ENCODE results near the gene DSTYK.

Gene DSTYK

DNA sequence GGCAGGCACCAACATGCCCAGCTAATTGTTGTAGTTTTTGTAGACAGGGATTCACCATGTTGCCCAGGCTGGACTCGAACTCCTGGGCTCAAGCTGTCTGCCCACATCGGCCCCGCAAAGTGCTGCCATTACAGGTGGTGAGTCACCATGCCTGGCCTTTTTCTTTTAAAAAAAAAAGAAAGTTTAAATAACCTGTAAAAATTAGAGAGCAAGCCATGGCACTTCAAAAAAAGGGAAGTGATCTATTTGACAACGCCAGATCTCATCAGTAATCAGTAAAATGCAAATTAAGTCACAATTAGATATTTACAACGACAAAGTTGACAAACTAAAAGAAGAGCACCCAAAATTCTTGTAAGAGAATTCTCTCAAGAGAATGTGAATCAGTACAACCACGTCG is 86.8 kb downstream of the DSTYK start:
- Histone ChIP-seq H3K9me2 (replicated peaks; ENCODE audit: insufficient read depth, low read length) (no peaks in the 10 kb centered on the region), H3K36me3 (replicated peaks; ENCODE audit: insufficient read depth, low read length) (no peaks in the 10 kb centered on the region), H2AFZ (ENCODE audit: low read length) (0 out of 2 replicates have a peak overlapping the region, but pooled peaks have one; percentile 1), H3K79me2 (ENCODE audit: low read length) (peaks cover 21% of the 10 kb centered on the region), H3K27ac (ENCODE audit: low read length) (no peak overlapping the region), H3K4me3 (ENCODE audit: low read length) (no peak overlapping the region), H3K9ac (ENCODE audit: low read length) (no peak overlapping the region), H4K20me1 (ENCODE audit: insufficient read depth, low read length) (no peaks in the 10 kb centered on the region), H3K27me3 (replicated peaks; ENCODE audit: insufficient read depth, low read length) (no peaks in the 10 kb centered on the region), H3K4me1 (ENCODE audit: low read length) (peaks cover 17% of the 10 kb centered on the region; the same call in 1 of the 2 replicates), H3F3A (ENCODE audit: insufficient read depth, low read length) (peaks cover 8% of the 10 kb centered on the region; the same call in 1 of the 2 replicates), H3K4me2 (ENCODE audit: low read depth, low read length) (no peak overlapping the region), H3K9me3 (replicated peaks; ENCODE audit: insufficient read depth, low read length) (no peaks in the 10 kb centered on the region)
- TF ChIP-seq EZH2 (optimal IDR thresholded peaks at IDR 0.05; ENCODE audit: low read depth, low read length) (no peak), EZH2phosphoT487 (IDR thresholded peaks at IDR 0.05; ENCODE audit: low read length) (no peak)
- TF ChIP-seq, protein P1, sequence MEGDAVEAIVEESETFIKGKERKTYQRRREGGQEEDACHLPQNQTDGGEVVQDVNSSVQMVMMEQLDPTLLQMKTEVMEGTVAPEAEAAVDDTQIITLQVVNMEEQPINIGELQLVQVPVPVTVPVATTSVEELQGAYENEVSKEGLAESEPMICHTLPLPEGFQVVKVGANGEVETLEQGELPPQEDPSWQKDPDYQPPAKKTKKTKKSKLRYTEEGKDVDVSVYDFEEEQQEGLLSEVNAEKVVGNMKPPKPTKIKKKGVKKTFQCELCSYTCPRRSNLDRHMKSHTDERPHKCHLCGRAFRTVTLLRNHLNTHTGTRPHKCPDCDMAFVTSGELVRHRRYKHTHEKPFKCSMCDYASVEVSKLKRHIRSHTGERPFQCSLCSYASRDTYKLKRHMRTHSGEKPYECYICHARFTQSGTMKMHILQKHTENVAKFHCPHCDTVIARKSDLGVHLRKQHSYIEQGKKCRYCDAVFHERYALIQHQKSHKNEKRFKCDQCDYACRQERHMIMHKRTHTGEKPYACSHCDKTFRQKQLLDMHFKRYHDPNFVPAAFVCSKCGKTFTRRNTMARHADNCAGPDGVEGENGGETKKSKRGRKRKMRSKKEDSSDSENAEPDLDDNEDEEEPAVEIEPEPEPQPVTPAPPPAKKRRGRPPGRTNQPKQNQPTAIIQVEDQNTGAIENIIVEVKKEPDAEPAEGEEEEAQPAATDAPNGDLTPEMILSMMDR (IDR thresholded peaks at IDR 0.05; ENCODE audit: low read length), result no peak
- DNase-seq, result peak; percentile 39

DNA sequence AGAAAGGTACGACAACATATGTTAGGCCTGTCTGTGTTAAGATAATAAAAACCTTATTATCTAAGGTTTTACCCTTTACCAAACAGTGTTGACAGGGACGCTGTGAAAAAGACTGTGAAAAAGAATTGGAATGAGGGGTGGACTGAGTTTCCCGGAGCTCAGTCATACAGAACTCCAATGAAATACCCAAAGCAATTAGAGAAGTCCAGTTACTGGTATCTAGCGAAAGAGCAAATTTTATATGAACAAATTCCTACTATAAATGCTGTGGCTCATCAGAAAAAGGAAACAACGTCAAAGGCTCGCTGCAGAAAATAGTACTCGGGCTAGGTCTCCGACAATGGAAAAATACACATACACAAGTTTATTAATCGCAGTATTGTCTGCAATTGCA is 89.0 kb downstream of the DSTYK start:
- TF ChIP-seq, protein P1 (IDR thresholded peaks at IDR 0.05; ENCODE audit: low read length), result no peak
- no peak for TF ChIP-seq EZH2phosphoT487 (IDR thresholded peaks at IDR 0.05; ENCODE audit: low read length)
- no peak for TF ChIP-seq EZH2 (optimal IDR thresholded peaks at IDR 0.05; ENCODE audit: low read depth, low read length)
- H3K36me3 ChIP-seq (replicated peaks; ENCODE audit: insufficient read depth, low read length), result no peaks in the 10 kb centered on the region
- no peaks in the 10 kb centered on the region for H3K9me3 ChIP-seq (replicated peaks; ENCODE audit: insufficient read depth, low read length)
- no peaks in the 10 kb centered on the region for H4K20me1 ChIP-seq (ENCODE audit: insufficient read depth, low read length)
- H3K9me2 ChIP-seq (replicated peaks; ENCODE audit: insufficient read depth, low read length), result no peaks in the 10 kb centered on the region
- DNase-seq, result peak; percentile 17
- peak overlapping the region; percentile 92 for H3K4me3 ChIP-seq (ENCODE audit: low read length)
- H3K27ac ChIP-seq (ENCODE audit: low read length), result peak overlapping the region; percentile 74; the same call in 1 of the 2 replicates
- peak overlapping the region; percentile 59 for H2AFZ ChIP-seq (ENCODE audit: low read length)
- peaks cover 19% of the 10 kb centered on the region; the same call in 1 of the 2 replicates for H3K4me1 ChIP-seq (ENCODE audit: low read length)
- H3K4me2 ChIP-seq (ENCODE audit: low read depth, low read length), result peak overlapping the region; percentile 64
- peaks cover 41% of the 10 kb centered on the region for H3K79me2 ChIP-seq (ENCODE audit: low read length)
- H3K27me3 ChIP-seq (replicated peaks; ENCODE audit: insufficient read depth, low read length), result no peaks in the 10 kb centered on the region
- peak overlapping the region; percentile 86 for H3K9ac ChIP-seq (ENCODE audit: low read length)
- peaks cover 8% of the 10 kb centered on the region; the same call in 1 of the 2 replicates for H3F3A ChIP-seq (ENCODE audit: insufficient read depth, low read length)

DNA sequence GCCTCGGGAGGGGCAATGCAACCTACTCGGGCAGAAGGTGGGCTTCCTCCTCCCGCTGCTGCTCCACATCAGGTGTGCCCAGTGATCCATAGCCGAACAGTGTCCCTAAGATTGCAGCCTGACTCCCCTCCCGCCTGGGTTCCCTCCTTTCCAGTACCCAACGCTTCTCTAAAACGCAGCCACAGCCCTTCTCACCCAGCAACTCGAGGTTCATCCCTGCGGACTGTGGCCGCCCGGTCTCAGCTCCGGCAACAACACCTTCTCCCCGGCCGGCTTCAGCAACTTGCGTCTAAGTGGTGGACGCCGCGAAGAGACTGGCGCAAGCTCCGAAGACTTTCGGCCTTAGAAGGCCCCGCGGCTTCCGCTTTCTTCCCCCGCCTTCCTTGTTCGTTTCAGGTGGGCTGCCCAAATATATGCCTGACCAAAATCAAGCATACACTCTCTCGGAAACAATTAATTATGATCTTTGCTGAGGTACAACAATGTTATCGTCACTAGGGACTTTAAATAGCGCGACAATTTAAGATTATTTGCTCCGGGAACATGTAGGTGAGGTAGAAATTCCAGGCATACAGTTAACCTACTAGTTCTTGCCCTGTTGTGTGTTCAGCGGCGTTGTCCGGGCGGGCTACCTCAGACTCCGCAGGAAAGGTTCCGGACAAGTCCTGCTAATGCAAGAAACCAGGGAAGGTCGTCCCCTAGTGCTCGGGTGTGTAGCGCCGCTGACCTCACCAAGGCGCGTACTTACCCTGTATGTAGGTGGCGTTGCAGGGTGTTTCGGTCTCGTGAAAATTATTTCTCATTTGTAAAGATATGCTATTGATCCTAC is 89.6 kb downstream of the DSTYK start, which contains the start of gene RBBP5:
RBBP5 (minus strand) TSS at position 319 of the 829 bp plus-strand sequence; CDS start at position 214, 105 bp downstream.
- H3K4me1 ChIP-seq (ENCODE audit: low read length), result peaks cover 19% of the 10 kb centered on the region; the same call in 1 of the 2 replicates
- H3K27me3 ChIP-seq (replicated peaks; ENCODE audit: insufficient read depth, low read length), result no peaks in the 10 kb centered on the region
- peak within 1 kb of the TSS; percentile 92 for H3K4me3 ChIP-seq (ENCODE audit: low read length)
- peak within 1 kb of the TSS; percentile 86 for H3K9ac ChIP-seq (ENCODE audit: low read length)
- no peaks in the 10 kb centered on the region for H3K36me3 ChIP-seq (replicated peaks; ENCODE audit: insufficient read depth, low read length)
- H3K27ac ChIP-seq (ENCODE audit: low read length), result peak within 1 kb of the TSS; percentile 74
- H3K79me2 ChIP-seq (ENCODE audit: low read length), result peaks cover 44% of the 10 kb centered on the region
- no peaks in the 10 kb centered on the region for H4K20me1 ChIP-seq (ENCODE audit: insufficient read depth, low read length)
- peak; percentile 100 for DNase-seq
- H2AFZ ChIP-seq (ENCODE audit: low read length), result peak within 1 kb of the TSS; percentile 74
- peak within 1 kb of the TSS; percentile 88 for H3K4me2 ChIP-seq (ENCODE audit: low read depth, low read length)
- H3K9me3 ChIP-seq (replicated peaks; ENCODE audit: insufficient read depth, low read length), result no peaks in the 10 kb centered on the region
- H3K9me2 ChIP-seq (replicated peaks; ENCODE audit: insufficient read depth, low read length), result no peaks in the 10 kb centered on the region
- peaks cover 8% of the 10 kb centered on the region; the same call in 1 of the 2 replicates for H3F3A ChIP-seq (ENCODE audit: insufficient read depth, low read length)
- TF ChIP-seq EZH2phosphoT487 (IDR thresholded peaks at IDR 0.05; ENCODE audit: low read length) (no peak), EZH2 (optimal IDR thresholded peaks at IDR 0.05; ENCODE audit: low read depth, low read length) (no peak)
- TF ChIP-seq, protein P1 (IDR thresholded peaks at IDR 0.05; ENCODE audit: low read length), result peak; percentile 97

All from MM.1S (cell line).